MCF 10A (cell line): ENCODE measurements around the gene CR1. TPM values are rescaled to one million over a fixed set of nuclear protein-coding genes. Genes with fewer than 3 reads are reported as not detected.

Source experiments
- BruUV-seq: library from RNA; stranded (reverse); fragments of 400-500 nt; replicated peaks from 2 replicates; lab custom pipeline; 2021; lab: Mats Ljungman, UMichigan
- CTCF ChIA-PET: fragments of 300-600 bp; sonication (Branson Sonifier 250); formaldehyde crosslinking; extraction: SDS; loops from one replicate; lab custom pipeline; 2021; ENCODE audit warnings: antibody characterized with exemption, inconsistent platforms; lab: Yijun Ruan, JAX
- POLR2A ChIA-PET: fragments of 300-600, 350-650 bp; sonication (Branson Sonifier 250); formaldehyde crosslinking; extraction: SDS; loops from one replicate; lab custom pipeline; 2020; ENCODE audit warnings: antibody characterized with exemption, inconsistent platforms; lab: Yijun Ruan, JAX
- DNase-seq: peaks from one replicate; pipeline ENCODE4 v3.0.0-alpha.2; 2018; ENCODE audit not compliant: unreplicated experiment
- H3K27ac Mint-ChIP-seq: one replicate; pipeline ENCODE4 v1.8.0; 2022; ENCODE audit warnings: mild to moderate bottlenecking, low read depth, mixed read lengths; ENCODE audit not compliant: unreplicated experiment
- H3K27me3 Mint-ChIP-seq: one replicate; pipeline ENCODE4 v1.8.0; 2022; ENCODE audit warnings: mixed read lengths; ENCODE audit not compliant: insufficient read depth, unreplicated experiment
- H3K36me3 Mint-ChIP-seq: one replicate; pipeline ENCODE4 v1.8.0; 2022; ENCODE audit warnings: mild to moderate bottlenecking, moderate library complexity, mixed read lengths; ENCODE audit not compliant: insufficient read depth, unreplicated experiment
- H3K4me1 Mint-ChIP-seq: one replicate; pipeline ENCODE4 v1.8.0; 2022; ENCODE audit warnings: mixed read lengths; ENCODE audit not compliant: insufficient read depth, unreplicated experiment
- H3K4me3 Mint-ChIP-seq: one replicate; pipeline ENCODE4 v1.8.0; 2022; ENCODE audit warnings: mild to moderate bottlenecking, moderate library complexity, mixed read lengths; ENCODE audit not compliant: unreplicated experiment
- H3K9me3 Mint-ChIP-seq: one replicate; pipeline ENCODE4 v1.8.0; 2022; ENCODE audit warnings: mixed read lengths; ENCODE audit not compliant: unreplicated experiment
- CTCF ChIP-seq: fragments of 200-600 bp; IDR thresholded peaks from one replicate; pipeline ENCODE4 v1.8.0; 2022; ENCODE audit warnings: antibody characterized with exemption, mild to moderate bottlenecking; ENCODE audit not compliant: unreplicated experiment
- intact Hi-C: fragments of 100-400 bp; cut with micrococcal nuclease; formaldehyde crosslinking; loops from 2 replicates; pipeline ENCODE4 v1.14.1; 2022
- total RNA-seq: library from RNA; stranded (reverse); gene quantifications from 2 replicates; pipeline ENCODE4 v1.2.3, GENCODE V29; 2022

CR1 gene
- total RNA-seq, 1 experiment from 2014 or later: not detected

- no peak for TF ChIP-seq CTCF
- intact Hi-C loops: no loop called here
- no peaks in the 10 kb centered on the region for H3K36me3 Mint-ChIP-seq
- POLR2A ChIA-PET: interaction anchor here (0.6 to 1.6 kb wide), 5 partner anchors 9 to 24 kb away, joined by 3 to 6 read pairs (median 3); no protein-coding TSS in a partner anchor
- H3K27ac Mint-ChIP-seq: no peak overlapping the region
- H3K4me1 Mint-ChIP-seq: no peaks in the 10 kb centered on the region
- CTCF ChIA-PET: interaction anchor here (0.5 to 2.0 kb wide), 7 partner anchors 13 to 1540 kb away, joined by 3 to 8 read pairs (median 6); no protein-coding TSS in a partner anchor
- peaks cover 40% of the 10 kb centered on the region for H3K27me3 Mint-ChIP-seq
- H3K9me3 Mint-ChIP-seq: no peaks in the 10 kb centered on the region
- peak overlapping the region; percentile 39 for H3K4me3 Mint-ChIP-seq
- BruUV-seq: no TSS peak
- no peak for DNase-seq
Observed at GRCh38 chr1:207455183-207455754, 40.7 kb upstream of the CR1 start.

GRCh38 chr1:207458414-207458813 lies 37.5 kb upstream of the CR1 start:
- DNase-seq: no peak
- no TSS peak for BruUV-seq
- Mint-ChIP-seq H3K36me3 (no peaks in the 10 kb centered on the region), H3K9me3 (no peaks in the 10 kb centered on the region), H3K4me1 (no peaks in the 10 kb centered on the region), H3K27ac (no peak overlapping the region), H3K27me3 (peaks cover 21% of the 10 kb centered on the region), H3K4me3 (no peak overlapping the region)
- intact Hi-C loops: no loop called here
- POLR2A ChIA-PET: interaction anchor here (1.0 kb wide), 1 partner anchor 22 kb away, joined by 3 read pairs; no protein-coding TSS in a partner anchor
- TF ChIP-seq CTCF: no peak
- CTCF ChIA-PET: no interaction called here

- H3K27me3 Mint-ChIP-seq: peaks cover 19% of the 10 kb centered on the region
- no peaks in the 10 kb centered on the region for H3K36me3 Mint-ChIP-seq
- DNase-seq: no peak
- H3K27ac Mint-ChIP-seq: no peak overlapping the region
- BruUV-seq: no TSS peak
- CTCF ChIA-PET: no interaction called here
- no peaks in the 10 kb centered on the region for H3K9me3 Mint-ChIP-seq
- intact Hi-C loops: no loop called here
- TF ChIP-seq CTCF: no peak
- H3K4me3 Mint-ChIP-seq: no peak overlapping the region
- H3K4me1 Mint-ChIP-seq: no peaks in the 10 kb centered on the region
- POLR2A ChIA-PET: no interaction called here
Observed at GRCh38 chr1:207459008-207459407, 36.9 kb upstream of the CR1 start.

GRCh38 chr1:207461649-207462048 lies 34.3 kb upstream of the CR1 start:
- H3K4me1 Mint-ChIP-seq: no peaks in the 10 kb centered on the region
- CTCF ChIA-PET: interaction anchor here (0.5 to 1.2 kb wide), 5 partner anchors 13 to 433 kb away, joined by 3 to 4 read pairs (median 3); partner anchors contain the start of gene CR1
- no peak for DNase-seq
- no peak overlapping the region for H3K27ac Mint-ChIP-seq
- no peaks in the 10 kb centered on the region for H3K9me3 Mint-ChIP-seq
- BruUV-seq: no TSS peak
- peaks cover 41% of the 10 kb centered on the region for H3K27me3 Mint-ChIP-seq
- no peak for TF ChIP-seq CTCF
- H3K36me3 Mint-ChIP-seq: no peaks in the 10 kb centered on the region
- H3K4me3 Mint-ChIP-seq: no peak overlapping the region
- intact Hi-C loops: no loop called here
- POLR2A ChIA-PET: interaction anchor here (0.7 to 1.3 kb wide), 3 partner anchors 9 to 409 kb away, joined by 3 to 4 read pairs (median 3); partner anchors contain the start of gene PFKFB2
